ENCODE results near the gene TFPI2. TPM values are rescaled to one million over a fixed set of nuclear protein-coding genes. Genes with fewer than 3 reads are reported as not detected.

The TFPI2 gene
- total RNA-seq, 4 donors from 2014 or later: 0.67 to 1.9 (median 0.95) TPM; not detected in 1

DNA sequence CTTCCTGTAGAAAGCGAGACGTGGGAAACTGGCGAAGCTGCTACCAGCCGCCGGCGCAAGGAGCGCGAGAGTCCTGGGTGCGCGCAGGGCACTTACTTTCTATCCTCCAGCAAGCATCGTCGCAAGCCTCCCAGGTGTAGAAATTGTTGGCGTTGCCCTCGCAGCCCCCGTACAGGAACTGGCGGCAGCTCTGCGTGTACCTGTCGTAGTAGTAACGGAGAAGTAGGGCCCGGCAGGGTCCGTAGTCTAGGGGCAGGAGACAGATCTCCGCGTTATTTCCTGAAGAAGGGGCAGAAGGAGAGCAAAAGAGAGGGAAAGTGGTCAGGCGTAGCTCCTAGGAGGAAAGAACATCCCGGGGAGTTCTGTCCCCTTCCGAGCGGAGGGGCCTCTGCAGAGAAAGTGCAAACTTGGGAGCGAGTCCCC, 501 bp downstream of the TFPI2 start:
- Histone ChIP-seq H3K4me1 (peaks cover 0 to 14% (median 4%) of the 10 kb centered on the region in 3 donors), H3K4me3 (peak overlapping the region; percentile 25 to 68 (median 48)), H3K27me3 (peaks cover 0 to 31% (median 1%) of the 10 kb centered on the region in 4 donors), H3K9me3 (no peaks in the 10 kb centered on the region), H3K36me3 (no peaks in the 10 kb centered on the region), H3K27ac (peak overlapping the region in 1 of 4 donors; percentile 18)
- no peak for DNase-seq
- 2 to 3% methylated on average over 15 to 17 of the region's 28 CpGs for WGBS, 2 donors
- TF ChIP-seq POLR2A (IDR thresholded peaks at IDR 0.05): no peak
- TF ChIP-seq, protein P1, sequence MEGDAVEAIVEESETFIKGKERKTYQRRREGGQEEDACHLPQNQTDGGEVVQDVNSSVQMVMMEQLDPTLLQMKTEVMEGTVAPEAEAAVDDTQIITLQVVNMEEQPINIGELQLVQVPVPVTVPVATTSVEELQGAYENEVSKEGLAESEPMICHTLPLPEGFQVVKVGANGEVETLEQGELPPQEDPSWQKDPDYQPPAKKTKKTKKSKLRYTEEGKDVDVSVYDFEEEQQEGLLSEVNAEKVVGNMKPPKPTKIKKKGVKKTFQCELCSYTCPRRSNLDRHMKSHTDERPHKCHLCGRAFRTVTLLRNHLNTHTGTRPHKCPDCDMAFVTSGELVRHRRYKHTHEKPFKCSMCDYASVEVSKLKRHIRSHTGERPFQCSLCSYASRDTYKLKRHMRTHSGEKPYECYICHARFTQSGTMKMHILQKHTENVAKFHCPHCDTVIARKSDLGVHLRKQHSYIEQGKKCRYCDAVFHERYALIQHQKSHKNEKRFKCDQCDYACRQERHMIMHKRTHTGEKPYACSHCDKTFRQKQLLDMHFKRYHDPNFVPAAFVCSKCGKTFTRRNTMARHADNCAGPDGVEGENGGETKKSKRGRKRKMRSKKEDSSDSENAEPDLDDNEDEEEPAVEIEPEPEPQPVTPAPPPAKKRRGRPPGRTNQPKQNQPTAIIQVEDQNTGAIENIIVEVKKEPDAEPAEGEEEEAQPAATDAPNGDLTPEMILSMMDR (IDR thresholded peaks at IDR 0.05): no peak
- intact Hi-C loops (cut with DNase I): no loop called here

DNA sequence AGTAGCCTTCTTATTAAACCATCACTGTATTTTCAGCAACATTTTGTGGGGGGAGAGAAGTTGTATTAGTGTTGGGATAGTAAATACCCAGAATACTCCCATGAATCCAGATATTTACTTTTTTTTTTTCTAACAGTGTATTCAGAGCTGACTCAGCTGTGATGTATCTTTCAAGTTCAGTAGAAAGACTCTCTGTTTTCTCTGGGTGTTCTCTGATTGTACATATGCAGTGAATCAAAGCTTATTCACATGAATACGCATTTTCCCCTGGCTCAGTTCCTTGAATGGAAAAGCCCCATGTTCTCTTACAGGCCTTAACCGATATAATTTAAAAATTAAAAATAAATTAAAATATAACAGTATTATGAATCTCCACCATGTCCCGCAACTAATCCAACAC, 1.3 kb downstream of the TFPI2 start:
- no peaks in the 10 kb centered on the region for H3K36me3 ChIP-seq
- no peak for TF ChIP-seq POLR2A (IDR thresholded peaks at IDR 0.05)
- TF ChIP-seq, protein P1 (IDR thresholded peaks at IDR 0.05): no peak
- no peak overlapping the region for H3K27ac ChIP-seq
- WGBS, 2 donors: 69 to 88% methylated on average over 3 of the region's 3 CpGs
- no peak overlapping the region for H3K4me3 ChIP-seq
- no peaks in the 10 kb centered on the region for H3K9me3 ChIP-seq
- DNase-seq: no peak
- intact Hi-C loops (cut with DNase I): no loop called here
- peaks cover 0 to 14% (median 4%) of the 10 kb centered on the region in 3 donors for H3K4me1 ChIP-seq
- peaks cover 0 to 31% (median 1%) of the 10 kb centered on the region in 4 donors for H3K27me3 ChIP-seq

DNA sequence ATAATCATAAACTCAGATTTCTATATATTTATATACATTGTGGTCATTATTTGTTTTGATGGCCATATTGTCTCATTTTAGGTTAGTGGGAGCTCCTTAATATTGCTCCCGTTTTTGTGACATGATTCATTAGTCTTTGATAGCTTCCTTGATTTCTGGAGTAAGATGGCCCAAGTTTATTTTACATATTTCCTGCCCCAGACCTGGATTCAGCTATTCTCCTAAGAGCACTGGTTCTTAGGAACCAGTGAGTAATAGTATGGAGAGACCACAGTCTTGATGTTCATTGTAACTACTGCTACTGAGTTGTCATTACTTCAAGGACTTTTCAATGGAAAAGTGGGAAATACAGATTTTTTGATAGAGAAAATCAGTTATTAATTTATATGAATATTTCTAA, 6.0 kb downstream of the TFPI2 start:
- Histone ChIP-seq H3K27me3 (peaks cover 0 to 10% (median 0%) of the 10 kb centered on the region in 4 donors), H3K9me3 (peaks cover 0 to 4% (median 0%) of the 10 kb centered on the region in 3 donors), H3K4me3 (no peak overlapping the region), H3K27ac (no peak overlapping the region), H3K36me3 (no peaks in the 10 kb centered on the region), H3K4me1 (no peaks in the 10 kb centered on the region)
- 33 to 74% methylated on average over 1 of the region's 1 CpG for WGBS, 2 donors
- intact Hi-C loops (cut with DNase I): no loop called here
- DNase-seq: no peak
- TF ChIP-seq, protein P1 (IDR thresholded peaks at IDR 0.05): no peak
- TF ChIP-seq POLR2A (IDR thresholded peaks at IDR 0.05): no peak

DNA sequence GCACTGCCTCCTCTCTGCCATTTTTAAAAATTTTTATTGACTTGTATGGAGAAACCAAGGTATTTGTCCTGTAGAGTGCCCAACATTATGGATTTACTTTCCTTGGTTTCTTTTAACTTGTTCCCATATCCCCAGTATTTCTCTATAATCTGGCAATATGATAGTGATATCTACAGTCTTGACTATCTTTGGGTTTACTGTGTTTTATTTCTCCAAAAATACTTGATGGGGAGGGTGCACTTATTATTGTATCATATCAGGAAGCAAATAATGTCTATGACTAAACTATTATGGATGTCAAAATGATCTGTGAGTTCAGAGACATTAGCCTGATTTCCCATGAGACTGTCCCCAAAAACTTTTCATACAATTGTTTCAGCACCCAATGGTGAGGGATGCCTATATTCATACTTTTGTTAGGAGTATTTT, 6.6 kb downstream of the TFPI2 start:
- intact Hi-C loops (cut with DNase I): no loop called here
- TF ChIP-seq, protein P1 (IDR thresholded peaks at IDR 0.05): no peak
- TF ChIP-seq POLR2A (IDR thresholded peaks at IDR 0.05): no peak
- peaks cover 0 to 4% (median 0%) of the 10 kb centered on the region in 4 donors for H3K27me3 ChIP-seq
- no peaks in the 10 kb centered on the region for H3K4me1 ChIP-seq
- no peak for DNase-seq
- H3K9me3 ChIP-seq: peaks cover 0 to 4% (median 0%) of the 10 kb centered on the region in 3 donors
- H3K36me3 ChIP-seq: no peaks in the 10 kb centered on the region
- H3K27ac ChIP-seq: no peak overlapping the region
- no peak overlapping the region for H3K4me3 ChIP-seq

DNA sequence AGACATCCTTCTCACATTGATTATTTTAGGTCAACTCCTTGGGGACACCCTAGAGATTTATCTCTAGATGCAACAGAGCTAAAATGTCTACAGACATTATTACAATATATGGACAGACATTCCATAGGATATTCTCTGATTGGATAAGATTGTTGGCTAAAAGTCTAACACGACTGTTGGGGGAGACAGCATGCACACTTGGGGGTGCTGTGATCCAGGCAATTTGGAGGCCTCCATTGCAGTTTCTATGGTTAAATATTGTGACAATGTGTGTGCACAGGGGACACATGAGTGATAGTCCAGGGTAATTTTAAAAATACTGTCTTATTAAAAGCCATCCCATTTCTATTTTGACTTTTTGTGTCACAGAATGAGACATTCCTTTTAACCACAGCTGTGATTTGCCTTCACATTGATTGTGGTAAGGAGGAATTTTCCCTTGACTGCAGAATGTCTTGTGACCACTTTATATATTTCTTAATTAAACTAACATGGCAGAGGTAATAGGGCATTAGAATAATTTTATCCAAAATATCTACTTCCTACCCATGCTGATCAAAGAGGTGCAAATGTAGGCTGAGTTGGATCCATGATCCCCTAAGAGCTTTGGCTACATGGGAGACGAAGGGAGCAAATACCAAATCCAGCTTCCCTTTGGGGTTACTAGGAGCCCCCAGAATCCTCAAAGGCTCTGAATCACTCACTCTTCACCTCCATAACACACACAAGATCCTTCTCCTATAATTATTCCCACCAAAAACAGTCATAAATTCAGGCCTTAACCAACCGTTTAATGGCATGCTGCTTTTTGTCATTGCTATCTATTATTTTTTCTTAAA, 7.3 kb downstream of the TFPI2 start:
- no peaks in the 10 kb centered on the region for H3K36me3 ChIP-seq
- H3K4me1 ChIP-seq: no peaks in the 10 kb centered on the region
- H3K4me3 ChIP-seq: no peak overlapping the region
- DNase-seq: no peak
- TF ChIP-seq, protein P1 (IDR thresholded peaks at IDR 0.05): no peak
- no peak for TF ChIP-seq POLR2A (IDR thresholded peaks at IDR 0.05)
- WGBS, 2 donors: 78 to 79% methylated on average over 3 of the region's 3 CpGs
- H3K27ac ChIP-seq: no peak overlapping the region
- intact Hi-C loops (cut with DNase I): no loop called here
- peaks cover 0 to 4% (median 0%) of the 10 kb centered on the region in 3 donors for H3K9me3 ChIP-seq
- H3K27me3 ChIP-seq: no peaks in the 10 kb centered on the region

Data from esophagus squamous epithelium (tissue), 5 donors.